ENCODE results near the gene GPR153.

GRCh38 chr1:6249739-6250689, 10.9 kb downstream of the GPR153 start:
- TF ChIP-seq CTCF (IDR thresholded peaks at IDR 0.05): no peak
- no peak for TF ChIP-seq EP300 (IDR thresholded peaks at IDR 0.05; ENCODE audit: borderline replicate concordance in 1 of 2, low read depth in 1 of 2, low read length in 1 of 2)
- TF ChIP-seq USF2 (IDR thresholded peaks at IDR 0.05; ENCODE audit: borderline replicate concordance, low read depth, low read length): no peak
- TF ChIP-seq GABPA (IDR thresholded peaks at IDR 0.05; ENCODE audit: low read depth): no peak
- TF ChIP-seq JUND (IDR thresholded peaks at IDR 0.05): no peak
- no peak for TF ChIP-seq FOXJ3 (CRISPR knock-in tag; IDR thresholded peaks at IDR 0.05)
- TF ChIP-seq, protein P1, sequence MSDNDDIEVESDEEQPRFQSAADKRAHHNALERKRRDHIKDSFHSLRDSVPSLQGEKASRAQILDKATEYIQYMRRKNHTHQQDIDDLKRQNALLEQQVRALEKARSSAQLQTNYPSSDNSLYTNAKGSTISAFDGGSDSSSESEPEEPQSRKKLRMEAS (IDR thresholded peaks at IDR 0.05; ENCODE audit: low read depth): no peak
- no peak for TF ChIP-seq RXRA (IDR thresholded peaks at IDR 0.05; ENCODE audit: borderline replicate concordance, low read depth)
- no peak for TF ChIP-seq FOXM1 (IDR thresholded peaks at IDR 0.05; ENCODE audit: low read depth)
- no peak for TF ChIP-seq SMC3 (IDR thresholded peaks at IDR 0.05; ENCODE audit: low read depth, low read length)
- no peak for TF ChIP-seq POLR2AphosphoS5 (IDR thresholded peaks at IDR 0.05; ENCODE audit: low read depth, low read length)
- TF ChIP-seq TAF1 (IDR thresholded peaks at IDR 0.05; ENCODE audit: borderline replicate concordance, low read depth, low read length): no peak

Data from SK-N-SH (cell line).